ENCODE results near the gene SLC35A1.

Gene SLC35A1

GRCh38 chr6:87522686-87523085 is 49.9 kb downstream of the SLC35A1 start:
- Histone ChIP-seq H3K9me2 (ENCODE audit: low read depth, low read length) (no peaks in the 10 kb centered on the region; the same call in 1 of the 2 replicates), H3K36me3 (ENCODE audit: insufficient read depth, low read length) (peaks cover 60% of the 10 kb centered on the region), H3F3A (ENCODE audit: insufficient read depth, low read length) (no peaks in the 10 kb centered on the region), H3K79me2 (ENCODE audit: insufficient read depth, low read length) (no peaks in the 10 kb centered on the region), H3K4me2 (ENCODE audit: low read length) (no peak overlapping the region), H3K9ac (ENCODE audit: low read length) (no peak overlapping the region), H3K4me1 (ENCODE audit: insufficient read depth, low read length, severe bottlenecking) (no peaks in the 10 kb centered on the region), H4K20me1 (ENCODE audit: insufficient read depth, low read length) (no peaks in the 10 kb centered on the region), H3K9me3 (ENCODE audit: low read length) (no peaks in the 10 kb centered on the region), H2AFZ (ENCODE audit: low read length) (no peak overlapping the region), H3K27ac (ENCODE audit: low read depth, low read length, poor library complexity, severe bottlenecking) (no peak overlapping the region), H3K27me3 (ENCODE audit: insufficient read depth, low read length) (no peaks in the 10 kb centered on the region), H3K4me3 (ENCODE audit: low read depth, low read length, poor library complexity, severe bottlenecking) (no peak overlapping the region)
- TF ChIP-seq EZH2 (IDR thresholded peaks at IDR 0.05; ENCODE audit: borderline replicate concordance, low read length): no peak

DNA sequence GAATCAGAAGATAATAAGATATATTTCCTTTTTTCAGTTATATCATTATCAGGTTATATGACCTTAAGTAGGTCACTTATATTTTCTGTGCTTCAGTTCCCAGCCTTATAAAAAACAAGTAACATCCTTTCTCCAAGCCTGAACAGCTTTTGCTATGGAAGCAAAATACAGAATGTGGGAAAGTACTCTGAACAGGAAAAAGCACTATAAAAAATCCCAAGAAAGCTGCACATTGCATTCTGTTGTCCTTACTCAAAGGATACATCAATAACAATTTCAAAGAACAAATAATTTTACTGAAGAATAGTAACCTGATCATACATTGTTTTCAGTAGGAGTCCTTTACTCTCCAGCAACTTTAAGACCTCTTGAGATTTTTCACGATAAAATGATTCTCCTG is 56.4 kb downstream of the SLC35A1 start:
- Histone ChIP-seq H3K9me2 (ENCODE audit: low read depth, low read length) (no peaks in the 10 kb centered on the region), H3K4me1 (ENCODE audit: insufficient read depth, low read length, severe bottlenecking) (no peaks in the 10 kb centered on the region), H4K20me1 (ENCODE audit: insufficient read depth, low read length) (no peaks in the 10 kb centered on the region), H3K27ac (ENCODE audit: low read depth, low read length, poor library complexity, severe bottlenecking) (no peak overlapping the region), H3K4me2 (ENCODE audit: low read length) (no peak overlapping the region), H3K4me3 (ENCODE audit: low read depth, low read length, poor library complexity, severe bottlenecking) (no peak overlapping the region), H3K27me3 (ENCODE audit: insufficient read depth, low read length) (no peaks in the 10 kb centered on the region), H3K36me3 (ENCODE audit: insufficient read depth, low read length) (peaks cover 45% of the 10 kb centered on the region), H3K79me2 (ENCODE audit: insufficient read depth, low read length) (no peaks in the 10 kb centered on the region), H3K9me3 (ENCODE audit: low read length) (no peaks in the 10 kb centered on the region), H3K9ac (ENCODE audit: low read length) (no peak overlapping the region), H2AFZ (ENCODE audit: low read length) (no peak overlapping the region), H3F3A (ENCODE audit: insufficient read depth, low read length) (no peaks in the 10 kb centered on the region; the same call in 1 of the 2 replicates)
- TF ChIP-seq EZH2 (IDR thresholded peaks at IDR 0.05; ENCODE audit: borderline replicate concordance, low read length): no peak
- TF ChIP-seq, protein P1, sequence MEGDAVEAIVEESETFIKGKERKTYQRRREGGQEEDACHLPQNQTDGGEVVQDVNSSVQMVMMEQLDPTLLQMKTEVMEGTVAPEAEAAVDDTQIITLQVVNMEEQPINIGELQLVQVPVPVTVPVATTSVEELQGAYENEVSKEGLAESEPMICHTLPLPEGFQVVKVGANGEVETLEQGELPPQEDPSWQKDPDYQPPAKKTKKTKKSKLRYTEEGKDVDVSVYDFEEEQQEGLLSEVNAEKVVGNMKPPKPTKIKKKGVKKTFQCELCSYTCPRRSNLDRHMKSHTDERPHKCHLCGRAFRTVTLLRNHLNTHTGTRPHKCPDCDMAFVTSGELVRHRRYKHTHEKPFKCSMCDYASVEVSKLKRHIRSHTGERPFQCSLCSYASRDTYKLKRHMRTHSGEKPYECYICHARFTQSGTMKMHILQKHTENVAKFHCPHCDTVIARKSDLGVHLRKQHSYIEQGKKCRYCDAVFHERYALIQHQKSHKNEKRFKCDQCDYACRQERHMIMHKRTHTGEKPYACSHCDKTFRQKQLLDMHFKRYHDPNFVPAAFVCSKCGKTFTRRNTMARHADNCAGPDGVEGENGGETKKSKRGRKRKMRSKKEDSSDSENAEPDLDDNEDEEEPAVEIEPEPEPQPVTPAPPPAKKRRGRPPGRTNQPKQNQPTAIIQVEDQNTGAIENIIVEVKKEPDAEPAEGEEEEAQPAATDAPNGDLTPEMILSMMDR (IDR thresholded peaks at IDR 0.05; ENCODE audit: low read length): no peak

GRCh38 chr6:87534377-87535047 is 61.7 kb downstream of the SLC35A1 start:
- no peak overlapping the region for H3K27ac ChIP-seq (ENCODE audit: low read depth, low read length, poor library complexity, severe bottlenecking)
- H3K9ac ChIP-seq (ENCODE audit: low read length): no peak overlapping the region
- H3F3A ChIP-seq (ENCODE audit: insufficient read depth, low read length): no peaks in the 10 kb centered on the region; the same call in 1 of the 2 replicates
- peaks cover 33% of the 10 kb centered on the region for H3K36me3 ChIP-seq (ENCODE audit: insufficient read depth, low read length)
- no peaks in the 10 kb centered on the region for H4K20me1 ChIP-seq (ENCODE audit: insufficient read depth, low read length)
- H2AFZ ChIP-seq (ENCODE audit: low read length): no peak overlapping the region
- H3K9me2 ChIP-seq (ENCODE audit: low read depth, low read length): no peaks in the 10 kb centered on the region
- H3K27me3 ChIP-seq (ENCODE audit: insufficient read depth, low read length): no peaks in the 10 kb centered on the region
- no peaks in the 10 kb centered on the region for H3K4me1 ChIP-seq (ENCODE audit: insufficient read depth, low read length, severe bottlenecking)
- H3K4me3 ChIP-seq (ENCODE audit: low read depth, low read length, poor library complexity, severe bottlenecking): no peak overlapping the region
- no peaks in the 10 kb centered on the region for H3K79me2 ChIP-seq (ENCODE audit: insufficient read depth, low read length)
- no peak for TF ChIP-seq EZH2 (IDR thresholded peaks at IDR 0.05; ENCODE audit: borderline replicate concordance, low read length)
- TF ChIP-seq, protein P1 (IDR thresholded peaks at IDR 0.05; ENCODE audit: low read length): no peak
- no peak overlapping the region for H3K4me2 ChIP-seq (ENCODE audit: low read length)
- 0 out of 2 replicates have a peak, but pooled peaks cover under 1% of the 10 kb centered on the region for H3K9me3 ChIP-seq (ENCODE audit: low read length)
